H9 (cell line): ENCODE data around the gene FAM76B. TPM values are rescaled to one million over a fixed set of nuclear protein-coding genes. Genes with fewer than 3 reads are reported as not detected.

Experiments used
- DNase-seq: peaks from one replicate; pipeline ENCODE4 v3.0.0-alpha.2; 2017
- H2AFZ ChIP-seq: one replicate; pipeline ENCODE4 v1.6.1; 2013; ENCODE audit warnings: mild to moderate bottlenecking, low read length, control low read depth, moderate library complexity
- H2AK5ac ChIP-seq: 2 replicates; pipeline ENCODE4 v1.6.1; 2013; ENCODE audit warnings: low read length, control low read depth, mixed read lengths; ENCODE audit not compliant: insufficient read length
- H2BK120ac ChIP-seq: one replicate; pipeline ENCODE4 v1.6.1; 2013; ENCODE audit warnings: low read depth, mild to moderate bottlenecking, low read length, control low read depth, inconsistent platforms; ENCODE audit not compliant: poor library complexity, severe bottlenecking
- H2BK12ac ChIP-seq: 2 replicates; pipeline ENCODE4 v1.6.1; 2013; ENCODE audit warnings: low read length, control low read depth, mixed read lengths, low read depth; ENCODE audit not compliant: insufficient read length
- H2BK15ac ChIP-seq: 2 replicates; pipeline ENCODE4 v1.6.1; 2013; ENCODE audit warnings: low read depth, low read length, control low read depth
- H2BK20ac ChIP-seq: one replicate; pipeline ENCODE4 v1.6.1; 2013; ENCODE audit warnings: low read depth, mild to moderate bottlenecking, low read length, control low read depth, inconsistent platforms; ENCODE audit not compliant: poor library complexity, severe bottlenecking
- H2BK5ac ChIP-seq: 2 replicates; pipeline ENCODE4 v1.6.1; 2013; ENCODE audit warnings: low read length, control low read depth, mixed read lengths; ENCODE audit not compliant: insufficient read length
- H3K14ac ChIP-seq: 2 replicates; pipeline ENCODE4 v1.6.1; 2013; ENCODE audit warnings: low read length, control low read depth; ENCODE audit not compliant: insufficient read depth
- H3K18ac ChIP-seq: 2 replicates; pipeline ENCODE4 v1.6.1; 2013; ENCODE audit warnings: low read depth, mild to moderate bottlenecking, mixed read lengths, low read length, control low read depth; ENCODE audit not compliant: insufficient read length
- H3K23ac ChIP-seq: 2 replicates; pipeline ENCODE4 v1.6.1; 2013; ENCODE audit warnings: low read length, control low read depth, mixed read lengths, low read depth; ENCODE audit not compliant: insufficient read length
- H3K23me2 ChIP-seq: 2 replicates; pipeline ENCODE4 v1.6.1; 2013; ENCODE audit warnings: low read depth, mild to moderate bottlenecking, mixed read lengths, low read length, control low read depth; ENCODE audit not compliant: insufficient read length, poor library complexity, severe bottlenecking
- H3K27ac ChIP-seq: 2 replicates; pipeline ENCODE4 v1.5.1; 2013; ENCODE audit warnings: low read length, control low read depth, mixed read lengths, low read depth; ENCODE audit not compliant: insufficient read length
- H3K27me3 ChIP-seq: 2 replicates; pipeline ENCODE4 v1.6.1; 2013; ENCODE audit warnings: low read length, control low read depth, inconsistent platforms; ENCODE audit not compliant: insufficient read depth
- H3K4ac ChIP-seq: 2 replicates; pipeline ENCODE4 v1.6.1; 2013; ENCODE audit warnings: low read depth, mild to moderate bottlenecking, control low read depth, inconsistent platforms, low read length, moderate library complexity
- H3K4me1 ChIP-seq: 2 replicates; pipeline ENCODE4 v1.6.1; 2013; ENCODE audit warnings: low read length, control low read depth, inconsistent platforms; ENCODE audit not compliant: insufficient read depth
- H3K4me2 ChIP-seq: 2 replicates; pipeline ENCODE4 v1.6.1; 2013; ENCODE audit warnings: low read length, control low read depth, mixed read lengths; ENCODE audit not compliant: insufficient read length, insufficient read depth
- H3K56ac ChIP-seq: 2 replicates; pipeline ENCODE4 v1.6.1; 2013; ENCODE audit warnings: low read depth, mild to moderate bottlenecking, mixed read lengths, low read length, control low read depth; ENCODE audit not compliant: insufficient read length
- H3K79me1 ChIP-seq: 2 replicates; pipeline ENCODE4 v1.6.1; 2013; ENCODE audit warnings: low read depth, mild to moderate bottlenecking, moderate library complexity, low read length, control low read depth, inconsistent platforms; ENCODE audit not compliant: insufficient read depth, poor library complexity, severe bottlenecking
- H3K79me2 ChIP-seq: 2 replicates; pipeline ENCODE4 v1.6.1; 2013; ENCODE audit warnings: low read length, control low read depth, inconsistent platforms; ENCODE audit not compliant: insufficient read depth
- H3K9ac ChIP-seq: 2 replicates; pipeline ENCODE4 v1.6.1; 2013; ENCODE audit warnings: low read length, control low read depth, mixed read lengths; ENCODE audit not compliant: insufficient read length; ENCODE audit errors: extremely low read depth
- H3K9me3 ChIP-seq: one replicate; pipeline ENCODE4 v1.6.1; 2013; ENCODE audit warnings: low read depth, low read length, inconsistent platforms; ENCODE audit not compliant: control insufficient read depth
- H3T11ph ChIP-seq: one replicate; pipeline ENCODE4 v1.6.1; 2013; ENCODE audit warnings: mild to moderate bottlenecking, low read length, control low read depth, inconsistent platforms
- H4K20me1 ChIP-seq: one replicate; pipeline ENCODE4 v1.6.1; 2013; ENCODE audit not compliant: control insufficient read depth, insufficient read length, insufficient read depth
- H4K5ac ChIP-seq: 2 replicates; pipeline ENCODE4 v1.6.1; 2013; ENCODE audit warnings: low read depth, mild to moderate bottlenecking, mixed read lengths, low read length, control low read depth; ENCODE audit not compliant: insufficient read length
- H4K8ac ChIP-seq: replicated peaks from 2 replicates; pipeline ENCODE4 v1.6.1; 2013; ENCODE audit warnings: low read length, control low read depth, mixed read lengths, low read depth; ENCODE audit not compliant: insufficient read length
- H4K91ac ChIP-seq: 2 replicates; pipeline ENCODE4 v1.6.1; 2013; ENCODE audit warnings: low read depth, mild to moderate bottlenecking, moderate library complexity, mixed read lengths, low read length, control low read depth; ENCODE audit not compliant: insufficient read length
- H3K27ac Mint-ChIP-seq, 3 experiments: 2 replicates in 2 of 3; 3 replicates in 1 of 3; pipeline ENCODE4 v1.8.0; 2020 to 2021; ENCODE audit warnings: mixed read lengths in 3 of 3, mild to moderate bottlenecking in 1 of 3, moderate library complexity in 1 of 3
- H3K27me3 Mint-ChIP-seq: 2 replicates; pipeline ENCODE4 v1.8.0; 2021; ENCODE audit warnings: low read depth, mild to moderate bottlenecking, moderate library complexity, mixed read lengths
- H3K36me3 Mint-ChIP-seq, 3 experiments: 2 replicates in 2 of 3; 3 replicates in 1 of 3; pipeline ENCODE4 v1.8.0; 2020 to 2021; ENCODE audit warnings: low read depth in 3 of 3, mixed read lengths in 3 of 3; ENCODE audit not compliant: insufficient read depth in 1 of 3
- H3K4me1 Mint-ChIP-seq, 2 experiments: 2 replicates each; pipeline ENCODE4 v1.8.0; 2020; ENCODE audit warnings: mixed read lengths in 2 of 2
- H3K4me3 Mint-ChIP-seq, 2 experiments: 2 replicates in 1 of 2; 3 replicates in 1 of 2; pipeline ENCODE4 v1.8.0; 2020 to 2021; ENCODE audit warnings: mild to moderate bottlenecking in 2 of 2, mixed read lengths in 2 of 2, moderate library complexity in 1 of 2
- H3K9me3 Mint-ChIP-seq, 2 experiments: 2 replicates in 1 of 2; 3 replicates in 1 of 2; pipeline ENCODE4 v1.8.0; 2020; ENCODE audit warnings: mild to moderate bottlenecking in 2 of 2, mixed read lengths in 2 of 2, moderate library complexity in 1 of 2
- total RNA-seq: library from RNA; stranded (reverse); gene quantifications from 2 replicates; pipeline ENCODE4 v1.2.1, GENCODE V29; 2021
- TF ChIP-seq, protein P1 (sequence below): fragments of 200-600 bp; sonication (generic); conservative IDR thresholded peaks from 3 replicates; pipeline ENCODE4 v1.8.0; 2021; ENCODE audit warnings: antibody characterized with exemption, mild to moderate bottlenecking

The FAM76B gene
- total RNA-seq, 1 experiment from 2014 or later: 31.5 TPM

DNA sequence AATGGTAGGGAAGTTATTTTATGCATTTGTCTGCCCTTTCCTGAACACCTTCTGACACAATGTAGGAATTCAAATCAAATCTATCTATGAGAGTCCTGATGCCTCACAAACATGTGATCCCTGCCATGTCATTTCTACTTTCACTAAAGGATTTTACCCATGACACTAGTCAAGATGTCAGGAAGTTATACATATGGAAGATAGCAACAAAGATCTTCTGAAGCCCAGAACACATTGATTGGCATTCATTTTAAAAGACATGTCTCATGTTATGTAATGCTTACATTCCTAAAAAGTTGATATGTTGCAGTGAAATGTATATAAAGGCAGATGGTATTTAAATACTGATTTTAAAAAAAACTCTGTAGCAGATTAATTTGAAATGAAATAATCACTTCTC is 61.5 kb downstream of the FAM76B start:
- Histone ChIP-seq H3K27me3 (no peaks in the 10 kb centered on the region), H4K8ac (no peak overlapping the region), H3K14ac (no peak overlapping the region), H2BK15ac (no peak overlapping the region), H2AK5ac (no peak overlapping the region), H3T11ph (no peak overlapping the region), H3K23ac (no peak overlapping the region), H4K20me1 (no peaks in the 10 kb centered on the region), H4K5ac (no peak overlapping the region), H2BK12ac (no peak overlapping the region), H3K9ac (no peak overlapping the region), H3K27ac (no peak overlapping the region), H2BK120ac (no peak overlapping the region), H3K79me2 (no peaks in the 10 kb centered on the region), H3K79me1 (no peaks in the 10 kb centered on the region), H4K91ac (no peak overlapping the region), H3K4me1 (no peaks in the 10 kb centered on the region; the same call in 1 of the 2 replicates), H3K56ac (no peak overlapping the region), H3K4ac (no peak overlapping the region), H3K9me3 (no peaks in the 10 kb centered on the region), H2BK20ac (no peak overlapping the region), H2BK5ac (no peak overlapping the region), H3K4me2 (no peak overlapping the region), H2AFZ (no peak overlapping the region), H3K23me2 (no peaks in the 10 kb centered on the region), H3K18ac (no peak overlapping the region)
- no peaks in the 10 kb centered on the region for H3K27me3 Mint-ChIP-seq
- no peak overlapping the region for H3K4me3 Mint-ChIP-seq
- TF ChIP-seq, protein P1, sequence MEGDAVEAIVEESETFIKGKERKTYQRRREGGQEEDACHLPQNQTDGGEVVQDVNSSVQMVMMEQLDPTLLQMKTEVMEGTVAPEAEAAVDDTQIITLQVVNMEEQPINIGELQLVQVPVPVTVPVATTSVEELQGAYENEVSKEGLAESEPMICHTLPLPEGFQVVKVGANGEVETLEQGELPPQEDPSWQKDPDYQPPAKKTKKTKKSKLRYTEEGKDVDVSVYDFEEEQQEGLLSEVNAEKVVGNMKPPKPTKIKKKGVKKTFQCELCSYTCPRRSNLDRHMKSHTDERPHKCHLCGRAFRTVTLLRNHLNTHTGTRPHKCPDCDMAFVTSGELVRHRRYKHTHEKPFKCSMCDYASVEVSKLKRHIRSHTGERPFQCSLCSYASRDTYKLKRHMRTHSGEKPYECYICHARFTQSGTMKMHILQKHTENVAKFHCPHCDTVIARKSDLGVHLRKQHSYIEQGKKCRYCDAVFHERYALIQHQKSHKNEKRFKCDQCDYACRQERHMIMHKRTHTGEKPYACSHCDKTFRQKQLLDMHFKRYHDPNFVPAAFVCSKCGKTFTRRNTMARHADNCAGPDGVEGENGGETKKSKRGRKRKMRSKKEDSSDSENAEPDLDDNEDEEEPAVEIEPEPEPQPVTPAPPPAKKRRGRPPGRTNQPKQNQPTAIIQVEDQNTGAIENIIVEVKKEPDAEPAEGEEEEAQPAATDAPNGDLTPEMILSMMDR: no peak
- H3K27ac Mint-ChIP-seq: no peak overlapping the region
- H3K36me3 Mint-ChIP-seq: no peaks in the 10 kb centered on the region
- DNase-seq: no peak
- H3K4me1 Mint-ChIP-seq: no peaks in the 10 kb centered on the region; a peak in 1 of 4 replicates
- H3K9me3 Mint-ChIP-seq: peaks cover 0 to 2% of the 10 kb centered on the region in 2 experiments; a peak in 1 of 5 replicates
